GM06990 (cell line): ENCODE measurements around the gene INHA.

Experiments used
- DNase-seq: peaks from one replicate; pipeline ENCODE4 v3.0.0-alpha.2; 2011; ENCODE audit not compliant: insufficient read length; ENCODE audit errors: extremely low read depth
- H3K27me3 ChIP-seq: replicated peaks from 2 replicates; pipeline ENCODE4 v1.6.0; 2011; ENCODE audit warnings: low read length; ENCODE audit not compliant: control insufficient read depth, insufficient read depth
- H3K36me3 ChIP-seq: 2 replicates; pipeline ENCODE4 v1.5.1; 2011; ENCODE audit warnings: low read length; ENCODE audit not compliant: control insufficient read depth, insufficient read depth
- H3K4me3 ChIP-seq: replicated peaks from 2 replicates; pipeline ENCODE4 v1.5.1; 2011; ENCODE audit warnings: low read depth, mild to moderate bottlenecking, control low read depth, low read length
- CTCF ChIP-seq: IDR thresholded peaks from 2 replicates; pipeline ENCODE4 v1.5.1; 2011; ENCODE audit warnings: low read length, control low read depth, mild to moderate bottlenecking, inconsistent platforms; ENCODE audit not compliant: insufficient read depth, poor library complexity, severe bottlenecking

The INHA gene

GRCh38 chr2:219533930-219534661 lies 38.0 kb upstream of the INHA start:
- peaks cover 6% of the 10 kb centered on the region for H3K27me3 ChIP-seq
- no peak for TF ChIP-seq CTCF
- no peak for DNase-seq

GRCh38 chr2:219536425-219536824 lies 35.7 kb upstream of the INHA start:
- no peaks in the 10 kb centered on the region; the same call in none of the 2 replicates for H3K27me3 ChIP-seq
- no peak for TF ChIP-seq CTCF
- H3K4me3 ChIP-seq, result no peak overlapping the region
- DNase-seq, result no peak
- H3K36me3 ChIP-seq, result peaks cover 23% of the 10 kb centered on the region

More at GRCh38 chr2:219533930-219534661, 38.0 kb upstream of the INHA start:
- H3K4me3 ChIP-seq, result no peak overlapping the region
- H3K36me3 ChIP-seq, result peaks cover 5% of the 10 kb centered on the region; the same call in 1 of the 2 replicates

GRCh38 chr2:219536967-219537366 lies 35.1 kb upstream of the INHA start:
- DNase-seq, result no peak
- peaks cover 25% of the 10 kb centered on the region for H3K36me3 ChIP-seq
- no peaks in the 10 kb centered on the region; the same call in none of the 2 replicates for H3K27me3 ChIP-seq
- no peak overlapping the region for H3K4me3 ChIP-seq
- TF ChIP-seq CTCF, result no peak

GRCh38 chr2:219537657-219538488 lies 34.2 kb upstream of the INHA start:
- H3K27me3 ChIP-seq, result no peaks in the 10 kb centered on the region; the same call in 1 of the 2 replicates
- no peak overlapping the region for H3K4me3 ChIP-seq
- TF ChIP-seq CTCF, result no peak
- no peak for DNase-seq
- H3K36me3 ChIP-seq, result peaks cover 25% of the 10 kb centered on the region

- Histone ChIP-seq H3K4me3 (no peak overlapping the region), H3K36me3 (peaks cover 25% of the 10 kb centered on the region), H3K27me3 (no peaks in the 10 kb centered on the region; the same call in 1 of the 2 replicates)
- no peak for TF ChIP-seq CTCF
- no peak for DNase-seq
These were observed 33.6 kb upstream of the INHA start for GRCh38 chr2:219538504-219538951.
